HG03196 (cell line): ENCODE data around the gene GCM1.

Experiments used
- ATAC-seq: cut with Tn5 transposase; IDR thresholded peaks from one replicate; pipeline ENCODE4 v1.9.1; 2021; ENCODE audit not compliant: unreplicated experiment

The GCM1 gene

DNA sequence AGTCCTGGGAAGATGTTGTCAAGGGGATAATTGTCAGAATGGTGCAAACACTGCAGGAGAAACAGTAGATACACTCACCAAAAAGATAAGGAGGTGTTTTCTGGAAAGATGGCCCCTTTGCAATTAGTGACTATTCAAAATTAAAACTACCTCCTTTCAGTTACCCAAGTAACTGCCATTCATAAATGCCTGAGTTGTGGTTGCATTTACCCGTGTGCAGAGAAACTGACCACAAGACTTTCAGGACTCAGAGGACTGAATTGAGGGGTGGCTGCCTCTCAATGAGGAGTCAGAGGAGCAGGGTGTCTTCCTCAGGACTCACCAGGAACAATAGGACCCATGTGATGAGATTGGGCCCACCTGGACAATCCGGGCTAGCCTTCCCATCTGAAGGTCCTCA is 39.0 kb downstream of the GCM1 start:
- peak; percentile 65 for ATAC-seq

GRCh38 chr6:53107091-53107490 is 41.5 kb downstream of the GCM1 start:
- no peak for ATAC-seq

DNA sequence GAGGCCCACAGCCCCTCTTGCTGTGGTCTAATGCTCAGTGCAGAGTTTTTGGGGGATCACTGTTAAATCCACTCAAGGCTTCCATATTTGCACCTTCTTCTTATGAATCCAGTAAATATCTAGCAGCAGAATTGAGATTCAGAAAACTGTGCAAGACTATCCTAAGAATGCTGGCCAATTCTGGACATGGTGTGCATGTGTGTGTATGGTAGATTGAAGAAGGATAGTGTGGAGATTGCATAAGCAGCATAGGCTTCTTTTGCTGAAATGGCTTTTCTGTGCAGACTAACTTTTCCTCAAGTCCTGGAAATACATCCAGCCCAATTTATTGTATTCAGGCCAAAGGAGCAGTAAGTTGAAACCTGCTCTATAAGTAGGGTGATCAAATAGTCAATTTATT is 43.7 kb downstream of the GCM1 start:
- ATAC-seq = no peak

- no peak for ATAC-seq
Observed at GRCh38 chr6:53103993-53104675, 44.5 kb downstream of the GCM1 start.

- ATAC-seq = no peak
Observed at GRCh38 chr6:53101006-53101405, 47.6 kb downstream of the GCM1 start.

DNA sequence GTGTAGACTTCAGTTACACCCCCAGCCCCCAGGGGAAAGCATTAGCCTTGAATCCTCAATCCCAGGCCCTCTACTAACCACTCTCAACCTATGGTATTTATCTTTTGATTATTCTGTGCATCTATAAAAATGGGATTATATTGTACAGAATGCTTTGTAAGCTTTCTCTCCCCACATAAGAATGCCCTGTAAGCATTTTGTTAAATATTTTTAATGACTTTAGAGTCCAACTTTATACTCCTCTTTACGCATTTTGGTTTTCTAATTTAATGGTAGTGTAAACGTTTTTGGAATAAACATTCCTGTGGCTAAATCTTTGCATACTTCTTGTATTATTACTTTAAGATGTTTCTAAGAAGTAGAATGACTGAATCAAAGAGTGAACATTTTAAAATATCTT is 48.1 kb downstream of the GCM1 start:
- no peak for ATAC-seq

DNA sequence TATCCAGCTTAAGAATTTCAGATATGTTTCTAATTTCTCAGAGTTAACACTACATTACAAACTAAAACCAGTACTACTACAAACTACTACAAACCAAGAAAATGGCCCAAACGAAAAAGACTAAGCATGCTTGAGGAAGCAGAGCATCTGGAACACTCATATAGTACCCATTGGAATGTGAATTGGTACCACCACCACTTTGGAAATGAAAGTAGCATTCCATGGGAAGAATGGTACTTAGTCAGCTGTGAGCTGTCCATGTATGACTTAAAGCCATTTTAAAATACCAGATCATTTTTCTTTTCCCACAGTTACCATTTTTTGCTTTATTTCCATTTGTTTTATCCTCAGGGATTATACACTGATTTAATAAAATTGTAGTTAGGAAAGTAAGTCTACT is 52.9 kb downstream of the GCM1 start:
- ATAC-seq = no peak

- no peak for ATAC-seq
Observed at GRCh38 chr6:53095270-53095669, 53.4 kb downstream of the GCM1 start.

DNA sequence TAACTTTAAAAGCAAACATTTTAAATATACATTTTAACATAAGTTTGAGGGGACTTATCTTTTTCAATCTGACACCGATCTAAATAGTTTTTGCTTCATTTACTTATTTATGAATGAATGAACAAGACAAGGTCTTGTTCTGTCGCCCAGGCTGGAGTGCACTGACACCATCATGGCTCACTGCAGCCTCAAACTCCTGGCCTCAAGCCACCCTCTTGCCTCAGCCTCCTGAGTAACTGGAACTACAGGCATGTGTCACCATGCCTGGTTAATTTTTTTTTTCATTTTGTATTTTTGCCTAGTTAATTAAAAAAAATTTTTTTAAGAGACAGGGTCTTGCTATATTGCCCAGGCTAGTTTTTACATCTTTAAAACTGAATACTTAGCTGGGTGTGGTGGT is 58.1 kb downstream of the GCM1 start:
- ATAC-seq = no peak

DNA sequence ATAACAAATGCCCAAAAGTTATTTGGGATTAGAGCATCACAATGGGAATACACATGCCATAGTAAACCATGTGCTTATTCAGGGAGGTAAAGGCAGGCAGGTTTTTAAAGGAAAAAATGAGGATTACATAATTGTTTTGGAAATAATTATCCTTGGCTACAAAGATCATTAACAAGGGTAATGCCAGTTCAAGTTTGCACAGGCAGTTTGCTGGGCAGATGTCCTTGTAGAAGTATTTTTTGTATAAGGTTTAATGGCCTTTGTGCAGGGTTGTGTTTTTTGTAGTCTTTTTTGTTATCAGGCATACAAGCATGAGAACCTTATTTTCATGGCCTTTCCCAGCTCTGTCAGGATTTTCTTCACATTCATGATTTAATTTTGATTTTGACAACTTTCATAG is 58.7 kb downstream of the GCM1 start:
- ATAC-seq = no peak

- ATAC-seq = no peak
Observed at GRCh38 chr6:53086302-53086701, 62.3 kb downstream of the GCM1 start.

DNA sequence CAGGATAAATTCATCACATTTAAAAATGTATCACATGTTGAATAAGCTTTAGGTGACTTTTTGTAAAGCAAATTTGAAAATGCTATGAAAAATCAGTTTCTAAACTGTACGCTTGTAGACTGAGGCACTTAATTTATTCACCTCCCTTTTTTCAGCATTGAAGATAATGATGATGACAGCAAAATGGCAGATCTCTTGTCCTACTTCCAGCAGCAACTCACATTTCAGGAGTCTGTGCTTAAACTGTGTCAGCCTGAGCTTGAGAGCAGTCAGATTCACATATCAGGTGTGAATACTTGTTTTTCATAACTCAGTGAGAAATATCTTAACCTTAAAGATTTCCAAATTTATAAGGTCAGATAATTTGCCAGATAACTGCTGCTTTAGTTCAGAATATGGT is 67.8 kb downstream of the GCM1 start:
- ATAC-seq = no peak
